Neuron (in vitro differentiated cells): ENCODE results near the gene MID1.

Experiments used
- H2AFZ ChIP-seq: one replicate; pipeline ENCODE4 v1.6.1; 2013; ENCODE audit warnings: low read depth, mild to moderate bottlenecking, inconsistent platforms, low read length, moderate library complexity
- H3K27me3 ChIP-seq: one replicate; pipeline ENCODE4 v1.6.1; 2013; ENCODE audit warnings: low read length; ENCODE audit not compliant: insufficient read depth
- H3K36me3 ChIP-seq: one replicate; pipeline ENCODE4 v1.6.1; 2013; ENCODE audit warnings: low read length; ENCODE audit not compliant: insufficient read depth
- H3K4me1 ChIP-seq: one replicate; pipeline ENCODE4 v1.6.1; 2013; ENCODE audit warnings: low read length; ENCODE audit not compliant: insufficient read depth
- H3K4me3 ChIP-seq: 2 replicates; pipeline ENCODE4 v1.5.1; 2013; ENCODE audit warnings: mild to moderate bottlenecking, low read length, moderate library complexity
- H3K9me3 ChIP-seq: one replicate; pipeline ENCODE4 v1.6.1; 2013; ENCODE audit warnings: low read length

The MID1 gene

GRCh38 chrX:10564484-10564883 is 55.9 kb downstream of the MID1 start:
- Histone ChIP-seq H3K36me3 (peaks cover 23% of the 10 kb centered on the region), H2AFZ (no peak overlapping the region), H3K27me3 (no peaks in the 10 kb centered on the region), H3K9me3 (no peaks in the 10 kb centered on the region), H3K4me3 (no peak overlapping the region), H3K4me1 (peaks cover 12% of the 10 kb centered on the region)

GRCh38 chrX:10557166-10557565 is 63.2 kb downstream of the MID1 start:
- Histone ChIP-seq H3K36me3 (no peaks in the 10 kb centered on the region), H2AFZ (no peak overlapping the region), H3K4me1 (peaks cover 3% of the 10 kb centered on the region), H3K27me3 (no peaks in the 10 kb centered on the region), H3K9me3 (no peaks in the 10 kb centered on the region), H3K4me3 (no peak overlapping the region)

GRCh38 chrX:10556405-10556804 is 64.0 kb downstream of the MID1 start:
- peaks cover 2% of the 10 kb centered on the region for H3K36me3 ChIP-seq
- peaks cover 3% of the 10 kb centered on the region for H3K4me1 ChIP-seq
- H3K9me3 ChIP-seq, result no peaks in the 10 kb centered on the region
- no peak overlapping the region for H2AFZ ChIP-seq
- no peaks in the 10 kb centered on the region for H3K27me3 ChIP-seq
- no peak overlapping the region for H3K4me3 ChIP-seq

- H2AFZ ChIP-seq, result no peak overlapping the region
- H3K4me1 ChIP-seq, result peaks cover 3% of the 10 kb centered on the region
- H3K27me3 ChIP-seq, result no peaks in the 10 kb centered on the region
- peaks cover 2% of the 10 kb centered on the region for H3K36me3 ChIP-seq
- H3K9me3 ChIP-seq, result no peaks in the 10 kb centered on the region
- H3K4me3 ChIP-seq, result no peak overlapping the region
Observed at GRCh38 chrX:10555846-10556245, 64.5 kb downstream of the MID1 start.

- Histone ChIP-seq H3K4me1 (peaks cover 3% of the 10 kb centered on the region), H3K9me3 (no peaks in the 10 kb centered on the region), H2AFZ (no peak overlapping the region), H3K27me3 (no peaks in the 10 kb centered on the region), H3K36me3 (peaks cover 3% of the 10 kb centered on the region), H3K4me3 (no peak overlapping the region)
Observed at GRCh38 chrX:10554612-10555270, 65.6 kb downstream of the MID1 start.

GRCh38 chrX:10549280-10549679 is 71.1 kb downstream of the MID1 start:
- no peak overlapping the region for H2AFZ ChIP-seq
- no peaks in the 10 kb centered on the region for H3K4me1 ChIP-seq
- H3K36me3 ChIP-seq, result peaks cover 3% of the 10 kb centered on the region
- H3K27me3 ChIP-seq, result no peaks in the 10 kb centered on the region
- no peaks in the 10 kb centered on the region for H3K9me3 ChIP-seq
- no peak overlapping the region for H3K4me3 ChIP-seq

- H3K4me3 ChIP-seq, result no peak overlapping the region
- H3K9me3 ChIP-seq, result no peaks in the 10 kb centered on the region
- peaks cover 3% of the 10 kb centered on the region for H3K36me3 ChIP-seq
- H2AFZ ChIP-seq, result no peak overlapping the region
- H3K27me3 ChIP-seq, result no peaks in the 10 kb centered on the region
- no peaks in the 10 kb centered on the region for H3K4me1 ChIP-seq
Observed at GRCh38 chrX:10548688-10549087, 71.7 kb downstream of the MID1 start.

GRCh38 chrX:10545882-10546281 is 74.5 kb downstream of the MID1 start:
- H3K4me3 ChIP-seq, result no peak overlapping the region
- no peaks in the 10 kb centered on the region for H3K4me1 ChIP-seq
- H3K27me3 ChIP-seq, result no peaks in the 10 kb centered on the region
- H3K36me3 ChIP-seq, result peaks cover 2% of the 10 kb centered on the region
- no peak overlapping the region for H2AFZ ChIP-seq
- H3K9me3 ChIP-seq, result no peaks in the 10 kb centered on the region

GRCh38 chrX:10542586-10542985 is 77.8 kb downstream of the MID1 start:
- no peaks in the 10 kb centered on the region for H3K9me3 ChIP-seq
- no peaks in the 10 kb centered on the region for H3K4me1 ChIP-seq
- no peak overlapping the region for H3K4me3 ChIP-seq
- peaks cover 3% of the 10 kb centered on the region for H3K36me3 ChIP-seq
- no peaks in the 10 kb centered on the region for H3K27me3 ChIP-seq
- no peak overlapping the region for H2AFZ ChIP-seq

- Histone ChIP-seq H3K4me3 (no peak overlapping the region), H3K36me3 (peaks cover 3% of the 10 kb centered on the region), H2AFZ (no peak overlapping the region), H3K9me3 (no peaks in the 10 kb centered on the region), H3K4me1 (no peaks in the 10 kb centered on the region), H3K27me3 (no peaks in the 10 kb centered on the region)
Observed at GRCh38 chrX:10538831-10539230, 81.6 kb downstream of the MID1 start.

- Histone ChIP-seq H3K36me3 (peaks cover 3% of the 10 kb centered on the region), H2AFZ (no peak overlapping the region), H3K27me3 (no peaks in the 10 kb centered on the region), H3K4me1 (no peaks in the 10 kb centered on the region), H3K9me3 (no peaks in the 10 kb centered on the region), H3K4me3 (no peak overlapping the region)
Observed at GRCh38 chrX:10537308-10537707, 83.1 kb downstream of the MID1 start.

- H3K4me1 ChIP-seq, result no peaks in the 10 kb centered on the region
- H3K4me3 ChIP-seq, result no peak overlapping the region
- peaks cover 3% of the 10 kb centered on the region for H3K36me3 ChIP-seq
- H2AFZ ChIP-seq, result no peak overlapping the region
- H3K27me3 ChIP-seq, result no peaks in the 10 kb centered on the region
- no peaks in the 10 kb centered on the region for H3K9me3 ChIP-seq
Observed at GRCh38 chrX:10536744-10537143, 83.6 kb downstream of the MID1 start.

GRCh38 chrX:10534611-10535010 is 85.8 kb downstream of the MID1 start:
- H2AFZ ChIP-seq, result no peak overlapping the region
- H3K4me1 ChIP-seq, result no peaks in the 10 kb centered on the region
- no peaks in the 10 kb centered on the region for H3K9me3 ChIP-seq
- no peak overlapping the region for H3K4me3 ChIP-seq
- H3K27me3 ChIP-seq, result no peaks in the 10 kb centered on the region
- H3K36me3 ChIP-seq, result no peaks in the 10 kb centered on the region

- no peak overlapping the region for H2AFZ ChIP-seq
- H3K27me3 ChIP-seq, result no peaks in the 10 kb centered on the region
- H3K4me1 ChIP-seq, result no peaks in the 10 kb centered on the region
- H3K9me3 ChIP-seq, result no peaks in the 10 kb centered on the region
- no peaks in the 10 kb centered on the region for H3K36me3 ChIP-seq
- H3K4me3 ChIP-seq, result no peak overlapping the region
Observed at GRCh38 chrX:10533696-10534365, 86.6 kb downstream of the MID1 start.
